Loucy (cell line): ENCODE results near the gene SAP30BP.

Experiments
- CTCF ChIP-seq: fragments of 200-600 bp; sonication (generic); conservative IDR thresholded peaks from 2 replicates; pipeline ENCODE4 v1.5.1; 2014; ENCODE audit warnings: mild to moderate bottlenecking, antibody characterized with exemption, low read length
- EZH2phosphoT487 ChIP-seq: fragments of 200-600 bp; IDR thresholded peaks from 2 replicates; pipeline ENCODE4 v1.6.1; 2018; ENCODE audit warnings: antibody characterized with exemption, mild to moderate bottlenecking, moderate library complexity, borderline replicate concordance

GRCh38 chr17:75652934-75653549 is 14.1 kb upstream of the SAP30BP start:
- peak; percentile 91 for TF ChIP-seq CTCF
- TF ChIP-seq EZH2phosphoT487, result no peak
